H4 (cell line): ENCODE results near the gene MEGF6. TPM values are rescaled to one million over a fixed set of nuclear protein-coding genes. Genes with fewer than 3 reads are reported as not detected.

Experiments used
- DNase-seq: peaks from one replicate; pipeline ENCODE4 v3.0.0-alpha.2; 2015; ENCODE audit warnings: low spot score
- total RNA-seq: library from RNA; depleted of rRNA; stranded (reverse); fragments of >200 nt; shearing (Covaris generic); gene quantifications from 2 replicates; pipeline ENCODE4 v1.2.3, GENCODE V29; 2014

The MEGF6 gene
- total RNA-seq, 1 experiment from 2014 or later: 1.1 TPM

DNA sequence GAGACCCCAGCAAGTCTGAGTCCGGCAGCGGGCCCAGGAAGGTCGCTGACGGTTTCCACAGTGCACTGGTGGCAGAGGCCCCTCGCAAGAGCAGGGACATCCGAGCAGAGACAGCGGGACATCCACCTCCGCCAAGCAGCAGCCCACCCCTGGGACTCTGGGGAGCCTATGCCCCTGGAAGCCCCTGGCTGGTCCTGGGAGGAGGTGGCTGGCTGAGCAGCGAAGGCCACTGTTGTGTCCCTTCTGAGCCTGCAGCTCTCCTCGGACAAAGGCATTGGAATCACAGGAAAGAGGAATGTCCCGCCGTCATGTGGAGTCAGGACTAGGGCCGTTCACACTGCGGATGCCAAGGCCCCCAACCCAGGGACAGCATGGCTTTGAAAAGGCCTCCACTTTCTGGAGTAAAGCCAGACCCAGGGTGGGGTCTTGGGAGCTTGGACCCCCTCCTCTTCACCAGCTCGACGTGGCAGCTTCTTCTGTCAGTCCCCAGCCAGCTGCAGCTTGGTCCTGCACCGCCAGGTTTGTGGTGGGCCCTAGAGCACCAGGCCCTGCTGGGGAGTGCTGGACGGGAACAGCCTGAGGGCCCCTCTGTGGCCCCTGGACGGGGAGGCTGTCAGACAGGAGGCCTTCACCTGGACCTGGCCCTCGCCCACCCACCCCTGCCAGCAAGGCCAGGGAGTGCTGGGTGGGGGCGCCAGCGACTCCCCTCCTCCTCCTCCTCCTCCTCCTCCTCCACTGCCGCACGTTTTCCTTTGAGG, 1.4 kb downstream of the MEGF6 start:
- no peak for DNase-seq

- no peak for DNase-seq
Measured at GRCh38 chr1:3609016-3609768, 2.1 kb downstream of the MEGF6 start.

GRCh38 chr1:3608154-3608553, 3.2 kb downstream of the MEGF6 start:
- DNase-seq: no peak

DNA sequence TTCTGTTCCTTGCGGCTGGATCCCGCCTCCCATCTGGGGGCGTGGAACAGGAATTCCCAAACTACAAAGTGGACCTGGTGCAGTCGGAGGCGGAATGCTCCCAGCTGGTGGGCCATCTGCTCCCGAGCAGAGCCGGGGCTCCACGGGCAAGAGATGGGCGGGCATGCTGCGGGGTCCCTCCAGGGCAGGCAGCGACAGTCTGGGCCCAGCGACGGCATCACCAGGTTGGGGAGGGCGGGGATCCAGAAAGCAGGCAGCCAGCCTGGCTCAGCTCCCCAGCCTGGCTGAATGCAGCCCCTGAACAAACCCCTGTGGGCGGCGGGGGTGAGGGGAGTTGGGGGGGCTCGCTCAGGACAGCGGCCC, 3.6 kb downstream of the MEGF6 start:
- DNase-seq: no peak

DNA sequence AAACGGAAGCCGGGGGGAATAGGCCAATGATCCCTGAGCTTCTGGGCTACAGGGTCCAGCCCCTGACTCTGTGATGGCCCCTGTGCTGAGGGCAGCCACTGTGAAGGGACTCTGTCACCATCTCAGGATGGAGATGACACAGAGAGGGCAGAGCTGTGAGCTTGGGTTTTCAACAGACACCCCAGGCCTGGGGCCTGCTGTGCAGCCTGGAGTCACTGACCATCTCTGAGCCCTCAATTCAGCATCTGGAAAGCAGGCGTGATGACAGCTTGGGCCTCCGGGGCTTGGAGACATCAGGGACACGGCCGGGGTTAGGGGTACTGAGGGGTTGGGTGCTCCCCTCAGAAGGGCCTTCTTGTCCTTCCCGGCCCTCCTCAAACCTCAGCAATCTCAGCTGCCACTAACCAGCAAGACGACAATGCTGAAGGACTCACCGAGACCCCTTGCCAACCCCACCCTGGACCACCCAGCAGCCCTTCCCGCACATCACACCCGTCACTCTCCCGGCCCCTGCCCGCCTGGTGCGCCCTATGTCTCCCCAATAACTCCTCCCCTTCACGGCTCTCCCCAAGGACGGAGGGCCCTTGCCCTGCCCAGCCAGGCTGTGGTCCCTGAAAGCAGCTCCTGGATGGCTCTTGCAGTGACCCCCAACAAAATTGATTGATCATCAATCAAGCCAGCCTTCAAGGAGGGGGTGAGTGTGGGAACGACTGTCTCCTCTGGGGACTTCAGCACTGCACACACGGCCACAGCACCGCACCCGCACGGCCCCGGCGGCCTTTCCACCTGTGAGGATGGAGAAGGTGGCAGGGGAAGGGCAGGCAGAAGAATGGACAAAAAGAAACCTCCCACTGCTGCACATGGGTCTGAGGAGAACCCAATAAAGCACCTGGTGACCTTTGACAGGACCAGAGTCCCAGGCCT, 4.3 kb downstream of the MEGF6 start:
- no peak for DNase-seq

DNA sequence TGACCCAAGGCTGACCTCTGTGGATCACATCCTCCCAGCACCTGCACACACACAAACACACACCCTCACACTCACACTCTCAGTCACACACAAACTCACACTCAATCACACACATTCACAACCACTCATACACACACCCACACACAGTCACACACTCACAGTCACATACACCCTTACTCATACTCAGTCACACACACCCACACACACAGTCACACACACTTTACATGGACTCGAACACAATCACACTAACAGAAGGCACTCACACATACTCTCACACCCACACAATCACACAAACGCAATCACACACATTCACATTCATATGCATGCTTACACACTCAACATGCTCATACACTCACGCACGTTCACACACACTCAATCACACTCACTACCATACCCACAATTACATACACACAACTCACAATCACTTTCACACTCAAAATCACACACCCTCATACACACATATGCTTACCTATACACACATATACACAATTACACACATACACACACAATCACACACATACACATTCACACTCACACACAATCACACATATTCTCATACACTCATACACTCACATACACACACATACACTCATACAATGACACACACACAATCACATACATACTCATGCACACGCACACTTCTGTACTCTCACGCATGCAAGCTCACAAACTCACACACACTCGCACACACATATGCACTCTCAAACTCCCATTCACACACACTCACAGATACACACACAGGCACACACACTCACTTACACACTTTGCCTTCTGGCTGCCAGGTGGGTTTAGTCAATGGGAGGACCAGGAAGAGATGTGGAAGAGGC, 6.1 kb downstream of the MEGF6 start:
- DNase-seq: no peak

- no peak for DNase-seq
Measured at GRCh38 chr1:3604468-3604974, 6.8 kb downstream of the MEGF6 start.

GRCh38 chr1:3603571-3604467, 7.5 kb downstream of the MEGF6 start:
- DNase-seq: no peak

GRCh38 chr1:3603156-3603555, 8.2 kb downstream of the MEGF6 start:
- DNase-seq: no peak

GRCh38 chr1:3602375-3602774, 8.9 kb downstream of the MEGF6 start:
- DNase-seq: no peak

- no peak for DNase-seq
Measured at GRCh38 chr1:3601743-3602142, 9.6 kb downstream of the MEGF6 start.

DNA sequence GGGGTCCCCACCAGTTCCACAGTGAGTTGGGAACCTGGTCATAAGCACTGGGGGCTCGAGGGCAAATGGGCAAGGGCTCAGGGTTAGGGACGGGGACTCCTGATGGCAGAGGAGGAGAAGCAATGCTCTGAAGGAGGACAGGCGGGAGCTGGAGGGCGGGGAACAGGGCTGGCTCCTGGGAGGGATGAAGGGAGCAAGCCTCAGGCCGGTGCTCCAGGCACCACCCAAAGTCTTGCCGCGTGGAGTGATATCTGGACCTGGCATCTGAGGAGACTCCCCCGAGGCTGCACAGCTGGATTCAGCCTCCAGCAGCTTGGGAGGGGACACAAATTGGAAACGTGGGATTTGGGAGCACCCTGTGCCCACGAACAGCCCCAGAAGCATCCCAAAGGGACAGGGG, 11.0 kb downstream of the MEGF6 start:
- DNase-seq: no peak

DNA sequence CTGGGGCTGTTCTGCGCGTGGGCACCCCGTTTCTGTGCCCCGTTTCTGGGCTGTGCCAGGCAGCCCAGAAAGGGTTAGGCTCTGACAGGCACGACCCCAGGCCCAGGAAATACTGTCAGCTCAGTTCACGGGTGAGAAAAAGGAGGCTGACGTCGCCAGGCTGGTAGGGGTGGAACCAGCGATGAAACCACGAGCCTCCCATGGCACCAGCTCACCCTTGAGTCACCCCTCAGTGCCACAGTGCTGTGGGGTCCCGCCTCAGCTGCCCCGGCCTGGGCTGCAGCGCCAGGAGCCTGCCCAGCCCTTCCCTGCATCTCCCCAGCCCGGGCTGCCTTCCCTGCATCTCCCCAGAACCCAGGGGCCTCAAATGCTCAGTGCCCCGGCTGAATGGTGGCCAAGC, 11.5 kb downstream of the MEGF6 start:
- DNase-seq: no peak

DNA sequence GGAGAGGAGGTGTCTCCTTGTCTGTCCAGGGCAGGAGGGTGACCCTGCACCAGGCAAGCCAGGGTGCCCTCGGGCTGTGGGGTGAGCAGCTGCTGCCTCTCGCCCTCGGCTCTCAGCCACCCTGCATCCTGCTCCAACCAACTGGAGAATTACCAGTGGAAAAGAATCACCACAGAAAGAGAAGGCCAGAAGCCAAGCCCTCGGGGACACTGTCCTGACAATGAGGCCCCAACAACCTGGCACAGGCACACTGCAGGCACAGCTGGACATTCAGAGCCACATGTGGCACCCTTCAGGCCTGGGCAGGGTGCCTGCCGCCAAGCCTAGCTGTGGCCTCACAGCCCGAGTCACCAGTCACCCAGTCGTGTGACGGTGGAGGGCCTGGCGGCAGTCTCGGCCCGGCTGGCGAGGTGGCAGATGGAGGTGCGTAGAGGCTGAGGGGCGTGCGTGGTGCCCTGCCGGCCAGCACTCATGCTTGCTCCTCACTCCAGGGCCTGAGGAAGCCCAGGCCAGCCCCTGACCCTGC, 12.0 kb downstream of the MEGF6 start:
- DNase-seq: no peak

DNA sequence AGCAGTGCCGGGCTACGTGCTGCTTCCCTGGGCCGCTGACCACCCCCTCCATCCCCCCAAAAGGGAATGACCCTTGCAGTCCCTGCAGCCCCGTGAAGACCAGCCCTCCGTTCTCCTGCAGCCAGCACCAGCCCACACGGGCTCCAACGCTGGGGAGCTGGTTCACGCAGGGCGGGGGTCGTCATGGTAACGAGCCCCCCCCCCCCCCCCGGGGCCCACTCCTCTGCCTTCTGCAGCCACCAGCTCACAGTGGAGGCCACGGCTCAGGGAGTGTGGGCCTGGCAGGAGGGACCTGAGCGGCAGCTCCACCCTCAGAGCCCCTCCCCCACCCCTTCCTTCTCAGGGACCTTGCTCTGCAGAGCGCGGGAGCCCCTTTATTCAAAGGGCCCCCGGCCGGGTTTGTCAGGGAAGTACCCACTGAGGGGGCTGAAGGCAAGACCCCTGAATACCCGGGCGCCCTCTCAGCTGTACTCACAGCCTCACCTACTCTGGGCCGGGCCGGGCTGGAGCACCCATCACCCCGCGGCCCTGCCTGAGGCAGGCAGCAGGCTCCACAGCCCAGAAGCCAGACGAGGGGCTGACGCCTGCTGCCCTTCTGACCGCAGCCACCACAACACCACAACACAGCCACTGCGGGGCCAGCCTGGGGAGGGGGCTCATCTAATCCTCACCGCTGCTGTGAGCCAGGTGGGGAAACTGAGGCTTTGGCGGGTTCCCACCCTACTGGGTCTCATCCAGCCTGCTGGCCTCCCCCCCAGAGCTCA, 12.6 kb downstream of the MEGF6 start:
- DNase-seq: no peak

- no peak for DNase-seq
Measured at GRCh38 chr1:3598051-3598491, 13.2 kb downstream of the MEGF6 start.

- DNase-seq: no peak
Measured at GRCh38 chr1:3597599-3597964, 13.7 kb downstream of the MEGF6 start.

DNA sequence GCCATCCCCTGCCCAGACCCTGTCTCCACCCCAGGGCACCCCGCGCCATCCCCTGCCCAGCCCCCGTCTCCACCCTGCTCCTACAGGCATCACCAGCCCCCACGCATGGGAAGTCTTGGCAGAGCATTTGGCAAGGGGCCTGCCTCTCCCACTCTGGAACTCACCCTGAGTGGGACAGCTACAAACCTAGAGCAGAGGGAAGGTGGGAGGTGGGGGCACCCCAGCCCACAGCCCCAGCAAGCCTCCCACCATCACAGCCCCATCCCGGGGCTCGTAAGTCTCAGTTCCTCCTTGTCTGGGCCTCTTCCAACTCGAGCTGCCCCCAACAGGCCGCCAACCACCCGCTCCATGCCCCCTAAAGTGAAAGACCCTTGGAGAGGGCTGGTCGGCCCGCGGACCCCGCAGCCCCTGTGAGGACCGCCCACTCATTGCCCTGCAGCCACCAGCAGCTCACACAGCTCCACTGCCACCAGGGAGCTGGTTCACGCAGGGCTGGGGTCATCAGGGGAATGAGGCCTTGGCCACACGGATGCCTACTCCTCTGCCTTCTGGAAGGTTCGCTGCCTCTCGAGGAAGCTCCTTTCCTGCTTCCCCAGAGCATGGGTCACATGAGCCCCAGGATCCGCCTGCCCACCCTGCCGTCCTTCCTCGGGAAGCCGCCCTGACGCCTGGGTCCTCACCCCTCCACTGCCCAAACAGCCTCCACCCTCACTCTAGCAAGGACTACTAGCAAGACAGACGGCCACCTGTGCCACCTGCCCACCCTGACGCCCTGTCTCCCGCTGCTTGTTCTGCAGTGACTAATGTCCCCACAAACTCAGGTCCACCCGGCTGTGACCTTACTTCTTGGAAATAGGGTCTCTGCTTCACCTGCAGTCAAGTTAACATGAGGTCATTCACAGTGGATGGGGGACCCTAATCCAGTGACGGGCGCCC, 14.4 kb downstream of the MEGF6 start:
- DNase-seq: no peak
